ENCODE measurements around the gene SIPA1. TPM values are rescaled to one million over a fixed set of nuclear protein-coding genes. Genes with fewer than 3 reads are reported as not detected.
A peak's percentile ranks its signal among the peaks of the same experiment; 100 is the strongest.

The SIPA1 gene
- total and polyA plus RNA-seq, 2 of the 13 experiments (the other 11 are each of a cell fraction or from before 2014, with no cell fraction given): 5.8 to 7.7 TPM

- 0 out of 2 replicates have a peak, but pooled peaks have one; percentile 25 for TF ChIP-seq ZNF142 (CRISPR knock-in tag; IDR thresholded peaks at IDR 0.05)
- no peak for TF ChIP-seq ONECUT2 (CRISPR knock-in tag; IDR thresholded peaks at IDR 0.05)
- no peak for TF ChIP-seq NFYC (CRISPR knock-in tag; IDR thresholded peaks at IDR 0.05)
- TF ChIP-seq ZNF260 (CRISPR knock-in tag; IDR thresholded peaks at IDR 0.05; ENCODE audit: borderline replicate concordance, low read depth): no peak
- no peak for TF ChIP-seq CBFB (CRISPR knock-in tag; IDR thresholded peaks at IDR 0.05)
- TF ChIP-seq KDM3A (CRISPR knock-in tag; IDR thresholded peaks at IDR 0.05; ENCODE audit: low read depth): no peak
- TF ChIP-seq KDM5A (IDR thresholded peaks at IDR 0.05; ENCODE audit: borderline replicate concordance, low read length): no peak
- no peak for TF ChIP-seq SRSF9 (IDR thresholded peaks at IDR 0.05; ENCODE audit: borderline replicate concordance, insufficient read depth, low read depth, low read length, poor library complexity, severe bottlenecking)
- TF ChIP-seq HNRNPH1 (optimal IDR thresholded peaks at IDR 0.05; ENCODE audit: low read depth, low read length): no peak
- no peak for TF ChIP-seq SETDB1 (CRISPR knock-in tag; IDR thresholded peaks at IDR 0.05; ENCODE audit: borderline replicate concordance)
- TF ChIP-seq ZNF83 (CRISPR knock-in tag; IDR thresholded peaks at IDR 0.05; ENCODE audit: borderline replicate concordance): no peak
- no peak for TF ChIP-seq HIC2 (CRISPR knock-in tag; IDR thresholded peaks at IDR 0.05; ENCODE audit: low read depth)
- no peak for TF ChIP-seq ZNF672 (CRISPR knock-in tag; IDR thresholded peaks at IDR 0.05)
- TF ChIP-seq NRL (CRISPR knock-in tag; IDR thresholded peaks at IDR 0.05; ENCODE audit: borderline replicate concordance): peak; percentile 55
- TF ChIP-seq ZNF550 (CRISPR knock-in tag; IDR thresholded peaks at IDR 0.05; ENCODE audit: borderline replicate concordance): no peak
- peak; percentile 61; the same call in 1 of the 2 replicates for TF ChIP-seq KLF6 (CRISPR knock-in tag; IDR thresholded peaks at IDR 0.05)
- no peak for TF ChIP-seq GTF2F1 (IDR thresholded peaks at IDR 0.05; ENCODE audit: low read length)
- TF ChIP-seq SYNCRIP (IDR thresholded peaks at IDR 0.05; ENCODE audit: insufficient read depth, low read depth, low read length): no peak
- TF ChIP-seq, protein P1, sequence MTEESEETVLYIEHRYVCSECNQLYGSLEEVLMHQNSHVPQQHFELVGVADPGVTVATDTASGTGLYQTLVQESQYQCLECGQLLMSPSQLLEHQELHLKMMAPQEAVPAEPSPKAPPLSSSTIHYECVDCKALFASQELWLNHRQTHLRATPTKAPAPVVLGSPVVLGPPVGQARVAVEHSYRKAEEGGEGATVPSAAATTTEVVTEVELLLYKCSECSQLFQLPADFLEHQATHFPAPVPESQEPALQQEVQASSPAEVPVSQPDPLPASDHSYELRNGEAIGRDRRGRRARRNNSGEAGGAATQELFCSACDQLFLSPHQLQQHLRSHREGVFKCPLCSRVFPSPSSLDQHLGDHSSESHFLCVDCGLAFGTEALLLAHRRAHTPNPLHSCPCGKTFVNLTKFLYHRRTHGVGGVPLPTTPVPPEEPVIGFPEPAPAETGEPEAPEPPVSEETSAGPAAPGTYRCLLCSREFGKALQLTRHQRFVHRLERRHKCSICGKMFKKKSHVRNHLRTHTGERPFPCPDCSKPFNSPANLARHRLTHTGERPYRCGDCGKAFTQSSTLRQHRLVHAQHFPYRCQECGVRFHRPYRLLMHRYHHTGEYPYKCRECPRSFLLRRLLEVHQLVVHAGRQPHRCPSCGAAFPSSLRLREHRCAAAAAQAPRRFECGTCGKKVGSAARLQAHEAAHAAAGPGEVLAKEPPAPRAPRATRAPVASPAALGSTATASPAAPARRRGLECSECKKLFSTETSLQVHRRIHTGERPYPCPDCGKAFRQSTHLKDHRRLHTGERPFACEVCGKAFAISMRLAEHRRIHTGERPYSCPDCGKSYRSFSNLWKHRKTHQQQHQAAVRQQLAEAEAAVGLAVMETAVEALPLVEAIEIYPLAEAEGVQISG (CRISPR knock-in tag; IDR thresholded peaks at IDR 0.05): peak; percentile 68
- TF ChIP-seq GZF1 (CRISPR knock-in tag; IDR thresholded peaks at IDR 0.05): no peak
Measured at GRCh38 chr11:65652511-65653228, 14.8 kb downstream of the SIPA1 start (continued).
